Uterus (tissue), 4 donors: Measurements from ENCODE around the gene CACNA2D1. TPM values are rescaled to one million over a fixed set of nuclear protein-coding genes. Genes with fewer than 3 reads are reported as not detected.

Source experiments
- DNase-seq, 2 donors: peaks; one replicate each; pipeline ENCODE4 v3.0.0-alpha.2; 2019 to 2020
- H3K27ac ChIP-seq, 2 donors: fragments of 200-600 bp; sonication (generic); 1 replicate in 1 of 2; 2 replicates in 1 of 2; pipeline ENCODE4 v1.5.1; 2016 to 2018
- H3K27me3 ChIP-seq, 2 donors: fragments of 200-600 bp; sonication (generic); one replicate each; pipeline ENCODE4 v1.5.1; 2018 to 2019; ENCODE audit warnings: control low read depth in 1 of 2
- H3K36me3 ChIP-seq, 2 donors: fragments of 200-600 bp; sonication (generic); one replicate each; pipeline ENCODE4 v1.5.1; 2019; ENCODE audit warnings: control low read depth in 1 of 2
- H3K4me1 ChIP-seq, 2 donors: fragments of 200-600 bp; sonication (generic); one replicate each; pipeline ENCODE4 v1.5.1; 2018 to 2019; ENCODE audit warnings: control low read depth in 1 of 2
- H3K4me3 ChIP-seq, 2 donors: fragments of 200-600 bp; sonication (generic); 1 replicate in 1 of 2; 2 replicates in 1 of 2; pipeline ENCODE4 v1.5.1; 2018 to 2019; ENCODE audit warnings: mild to moderate bottlenecking in 1 of 2
- H3K9me3 ChIP-seq, 2 donors: fragments of 200-600 bp; sonication (generic); one replicate each; pipeline ENCODE4 v1.5.1; 2019; ENCODE audit warnings: control low read depth in 1 of 2
- CTCF ChIP-seq, 4 experiments: fragments of 200-600 bp in 2 of 4; fragments of 450-650 bp in 2 of 4; sonication (generic) in 2 of 4; IDR thresholded peaks; one replicate each; pipeline ENCODE4 v1.5.1; 2016 to 2019; ENCODE audit warnings: antibody characterized with exemption in 4 of 4, mild to moderate bottlenecking in 2 of 4, moderate library complexity in 1 of 4
- POLR2A ChIP-seq, 2 donors: fragments of 450-650 bp; IDR thresholded peaks; one replicate each; pipeline ENCODE4 v1.6.1; 2016; ENCODE audit warnings: antibody characterized with exemption in 2 of 2, mild to moderate bottlenecking in 1 of 2, moderate library complexity in 1 of 2
- intact Hi-C: fragments of 100-400 bp; cut with DNase I; formaldehyde crosslinking; loops from one replicate; pipeline ENCODE4 v1.15.1; 2023; ENCODE audit warnings: low total_unique reads
- total RNA-seq, 4 donors: library from RNA; depleted of rRNA in 3 of 4; stranded (reverse); fragments of >200 nt in 3 of 4; gene quantifications; one replicate each; pipeline versions ENCODE4 v1.1.0 to v1.2.4, GENCODE V29; 2014 to 2023
- donor health status: DM: yes; HTN: yes; CAD: no.

Gene CACNA2D1
- total RNA-seq, 4 donors from 2014 or later = 30.1 to 54.1 (median 43.6) TPM

GRCh38 chr7:82079527-82079926 lies 364.1 kb downstream of the CACNA2D1 start:
- H3K4me3 ChIP-seq = no peak overlapping the region
- no peaks in the 10 kb centered on the region for H3K36me3 ChIP-seq
- H3K27me3 ChIP-seq = no peaks in the 10 kb centered on the region
- intact Hi-C loops = no loop called here
- no peak overlapping the region for H3K27ac ChIP-seq
- TF ChIP-seq CTCF (IDR thresholded peaks at IDR 0.05) (no peak), POLR2A (IDR thresholded peaks at IDR 0.05) (no peak)
- no peaks in the 10 kb centered on the region for H3K4me1 ChIP-seq
- H3K9me3 ChIP-seq = no peaks in the 10 kb centered on the region
- no peak for DNase-seq

GRCh38 chr7:82078807-82079206 lies 364.8 kb downstream of the CACNA2D1 start:
- H3K4me1 ChIP-seq = no peaks in the 10 kb centered on the region
- intact Hi-C loops = no loop called here
- TF ChIP-seq CTCF (IDR thresholded peaks at IDR 0.05) (no peak), POLR2A (IDR thresholded peaks at IDR 0.05) (no peak)
- no peak overlapping the region for H3K4me3 ChIP-seq
- H3K9me3 ChIP-seq = no peaks in the 10 kb centered on the region
- no peaks in the 10 kb centered on the region for H3K36me3 ChIP-seq
- DNase-seq = no peak
- no peak overlapping the region for H3K27ac ChIP-seq
- no peaks in the 10 kb centered on the region for H3K27me3 ChIP-seq

GRCh38 chr7:82071468-82071867 lies 372.1 kb downstream of the CACNA2D1 start:
- H3K4me1 ChIP-seq = no peaks in the 10 kb centered on the region
- intact Hi-C loops = no loop called here
- no peak for TF ChIP-seq CTCF (IDR thresholded peaks at IDR 0.05)
- no peak for TF ChIP-seq POLR2A (IDR thresholded peaks at IDR 0.05)

GRCh38 chr7:82067628-82068264 lies 375.8 kb downstream of the CACNA2D1 start:
- no peak overlapping the region for H3K27ac ChIP-seq
- H3K27me3 ChIP-seq = no peaks in the 10 kb centered on the region
- TF ChIP-seq POLR2A (IDR thresholded peaks at IDR 0.05) (no peak), CTCF (IDR thresholded peaks at IDR 0.05) (no peak)
- intact Hi-C loops = no loop called here
- no peak for DNase-seq
- H3K4me1 ChIP-seq = no peaks in the 10 kb centered on the region
- no peak overlapping the region for H3K4me3 ChIP-seq
- H3K36me3 ChIP-seq = no peaks in the 10 kb centered on the region
- H3K9me3 ChIP-seq = no peaks in the 10 kb centered on the region

More at GRCh38 chr7:82071468-82071867, 372.1 kb downstream of the CACNA2D1 start:
- H3K4me3 ChIP-seq = no peak overlapping the region
- no peak for DNase-seq
- no peaks in the 10 kb centered on the region for H3K9me3 ChIP-seq
- no peaks in the 10 kb centered on the region for H3K36me3 ChIP-seq
- H3K27ac ChIP-seq = no peak overlapping the region
- H3K27me3 ChIP-seq = no peaks in the 10 kb centered on the region

- TF ChIP-seq CTCF (IDR thresholded peaks at IDR 0.05) = no peak
- TF ChIP-seq POLR2A (IDR thresholded peaks at IDR 0.05) = no peak
- intact Hi-C loops = no loop called here
- H3K4me1 ChIP-seq = no peaks in the 10 kb centered on the region
- no peak overlapping the region for H3K27ac ChIP-seq
- H3K9me3 ChIP-seq = no peaks in the 10 kb centered on the region
- no peak for DNase-seq
- no peak overlapping the region for H3K4me3 ChIP-seq
- H3K36me3 ChIP-seq = no peaks in the 10 kb centered on the region
- no peaks in the 10 kb centered on the region for H3K27me3 ChIP-seq
Observed at GRCh38 chr7:82057476-82057875, 386.1 kb downstream of the CACNA2D1 start.
